ENCODE results near the gene LPCAT1. TPM values are rescaled to one million over a fixed set of nuclear protein-coding genes. Genes with fewer than 3 reads are reported as not detected.
A peak's percentile ranks its signal among the peaks of the same experiment; 100 is the strongest.

Gene LPCAT1
- total RNA-seq, 1 donor from 2014 or later: 37.9 TPM

- TF ChIP-seq CTCF (IDR thresholded peaks at IDR 0.05): no peak
- no peak overlapping the region for H3K4me3 Mint-ChIP-seq (ENCODE audit: unreplicated experiment)
- no peak overlapping the region for H3K27ac Mint-ChIP-seq (ENCODE audit: unreplicated experiment)
- H3K36me3 Mint-ChIP-seq (ENCODE audit: unreplicated experiment): no peaks in the 10 kb centered on the region
- DNase-seq (ENCODE audit: extremely low spot score, unreplicated experiment): peak; percentile 72
- H3K4me1 Mint-ChIP-seq (ENCODE audit: unreplicated experiment): no peaks in the 10 kb centered on the region
- H3K9me3 Mint-ChIP-seq (ENCODE audit: unreplicated experiment): peaks cover 17% of the 10 kb centered on the region
- peaks cover 4% of the 10 kb centered on the region for H3K27me3 Mint-ChIP-seq (ENCODE audit: unreplicated experiment)
Measured at GRCh38 chr5:1435369-1435768, 88.4 kb downstream of the LPCAT1 start.

- H3K27ac Mint-ChIP-seq (ENCODE audit: unreplicated experiment): no peak overlapping the region
- H3K4me1 Mint-ChIP-seq (ENCODE audit: unreplicated experiment): no peaks in the 10 kb centered on the region
- H3K27me3 Mint-ChIP-seq (ENCODE audit: unreplicated experiment): no peaks in the 10 kb centered on the region
- H3K4me3 Mint-ChIP-seq (ENCODE audit: unreplicated experiment): no peak overlapping the region
- TF ChIP-seq CTCF (IDR thresholded peaks at IDR 0.05): no peak
- no peak for DNase-seq (ENCODE audit: extremely low spot score, unreplicated experiment)
- peaks cover 17% of the 10 kb centered on the region for H3K9me3 Mint-ChIP-seq (ENCODE audit: unreplicated experiment)
- H3K36me3 Mint-ChIP-seq (ENCODE audit: unreplicated experiment): no peaks in the 10 kb centered on the region
Measured at GRCh38 chr5:1432296-1432695, 91.5 kb downstream of the LPCAT1 start.

GRCh38 chr5:1431896-1432295, 91.9 kb downstream of the LPCAT1 start:
- Mint-ChIP-seq H3K36me3 (ENCODE audit: unreplicated experiment) (no peaks in the 10 kb centered on the region), H3K4me1 (ENCODE audit: unreplicated experiment) (no peaks in the 10 kb centered on the region), H3K27ac (ENCODE audit: unreplicated experiment) (no peak overlapping the region), H3K27me3 (ENCODE audit: unreplicated experiment) (no peaks in the 10 kb centered on the region), H3K9me3 (ENCODE audit: unreplicated experiment) (peaks cover 21% of the 10 kb centered on the region), H3K4me3 (ENCODE audit: unreplicated experiment) (no peak overlapping the region)
- DNase-seq (ENCODE audit: extremely low spot score, unreplicated experiment): no peak
- no peak for TF ChIP-seq CTCF (IDR thresholded peaks at IDR 0.05)

- Mint-ChIP-seq H3K9me3 (ENCODE audit: unreplicated experiment) (peaks cover 28% of the 10 kb centered on the region), H3K36me3 (ENCODE audit: unreplicated experiment) (no peaks in the 10 kb centered on the region), H3K27me3 (ENCODE audit: unreplicated experiment) (no peaks in the 10 kb centered on the region), H3K4me1 (ENCODE audit: unreplicated experiment) (no peaks in the 10 kb centered on the region), H3K27ac (ENCODE audit: unreplicated experiment) (no peak overlapping the region), H3K4me3 (ENCODE audit: unreplicated experiment) (no peak overlapping the region)
- TF ChIP-seq CTCF (IDR thresholded peaks at IDR 0.05): no peak
- no peak for DNase-seq (ENCODE audit: extremely low spot score, unreplicated experiment)
Measured at GRCh38 chr5:1431021-1431811, 92.5 kb downstream of the LPCAT1 start.

GRCh38 chr5:1430121-1430795, 93.5 kb downstream of the LPCAT1 start:
- no peak overlapping the region for H3K27ac Mint-ChIP-seq (ENCODE audit: unreplicated experiment)
- no peaks in the 10 kb centered on the region for H3K27me3 Mint-ChIP-seq (ENCODE audit: unreplicated experiment)
- no peak for DNase-seq (ENCODE audit: extremely low spot score, unreplicated experiment)
- no peak for TF ChIP-seq CTCF (IDR thresholded peaks at IDR 0.05)
- peaks cover 36% of the 10 kb centered on the region for H3K9me3 Mint-ChIP-seq (ENCODE audit: unreplicated experiment)
- no peaks in the 10 kb centered on the region for H3K36me3 Mint-ChIP-seq (ENCODE audit: unreplicated experiment)
- H3K4me3 Mint-ChIP-seq (ENCODE audit: unreplicated experiment): no peak overlapping the region
- no peaks in the 10 kb centered on the region for H3K4me1 Mint-ChIP-seq (ENCODE audit: unreplicated experiment)
